ENCODE results near the gene TRMT5. TPM values are rescaled to one million over a fixed set of nuclear protein-coding genes. Genes with fewer than 3 reads are reported as not detected.

TRMT5 gene, protein sequence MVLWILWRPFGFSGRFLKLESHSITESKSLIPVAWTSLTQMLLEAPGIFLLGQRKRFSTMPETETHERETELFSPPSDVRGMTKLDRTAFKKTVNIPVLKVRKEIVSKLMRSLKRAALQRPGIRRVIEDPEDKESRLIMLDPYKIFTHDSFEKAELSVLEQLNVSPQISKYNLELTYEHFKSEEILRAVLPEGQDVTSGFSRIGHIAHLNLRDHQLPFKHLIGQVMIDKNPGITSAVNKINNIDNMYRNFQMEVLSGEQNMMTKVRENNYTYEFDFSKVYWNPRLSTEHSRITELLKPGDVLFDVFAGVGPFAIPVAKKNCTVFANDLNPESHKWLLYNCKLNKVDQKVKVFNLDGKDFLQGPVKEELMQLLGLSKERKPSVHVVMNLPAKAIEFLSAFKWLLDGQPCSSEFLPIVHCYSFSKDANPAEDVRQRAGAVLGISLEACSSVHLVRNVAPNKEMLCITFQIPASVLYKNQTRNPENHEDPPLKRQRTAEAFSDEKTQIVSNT
- total RNA-seq, result 9.6 and 12.1 TPM in 2 replicates

DNA sequence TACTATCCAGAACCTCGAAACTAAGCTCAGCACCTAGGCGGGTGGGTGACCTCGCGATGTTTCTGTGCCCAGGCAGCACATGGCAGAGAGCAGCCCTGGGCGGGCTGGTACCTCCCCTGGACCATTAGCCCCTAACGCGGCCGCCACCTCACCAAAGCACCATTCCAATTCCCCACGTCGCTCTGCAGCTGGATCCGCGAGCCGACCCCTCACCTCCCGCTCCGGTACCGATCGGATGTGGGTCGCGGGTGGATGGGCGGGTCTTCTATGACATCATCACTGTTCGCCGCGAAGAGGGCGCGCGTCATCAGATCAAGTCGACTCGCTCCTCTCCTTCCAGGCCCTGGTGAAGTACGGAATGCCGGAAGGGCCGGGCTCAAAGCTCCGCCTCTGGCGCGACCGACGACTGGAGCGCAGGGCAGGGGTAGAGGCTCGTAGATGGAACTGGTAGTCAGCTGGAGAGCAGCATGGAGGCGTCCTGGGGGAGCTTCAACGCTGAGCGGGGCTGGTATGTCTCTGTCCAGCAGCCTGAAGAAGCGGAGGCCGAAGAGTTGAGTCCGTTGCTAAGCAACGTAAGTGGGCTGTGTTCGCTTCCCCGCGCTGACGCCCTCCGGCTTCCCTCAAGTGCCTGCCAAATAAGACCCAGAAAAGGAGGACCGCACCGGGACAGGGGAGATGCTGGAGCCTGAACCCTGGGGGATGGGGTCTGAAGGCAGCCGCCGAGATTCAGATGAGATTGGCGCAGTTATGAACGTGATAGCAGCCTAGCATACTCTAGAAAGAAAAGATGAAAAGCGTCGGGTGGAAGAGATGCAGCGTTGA is at the start of gene TRMT5, which contains the start of gene SLC38A6:
TSS of gene TRMT5 (minus strand) at position 269 of the 822 bp plus-strand sequence. CDS start at position 163, 106 bp downstream.
TSS of gene SLC38A6 (plus strand) at position 435 of the 822 bp plus-strand sequence. CDS start at position 468, 33 bp downstream.
- FAIRE-seq (no peak), DNase-seq (ENCODE audit: low read depth) (peak; percentile 89)
- peak within 1 kb of the TSS; percentile 75 for H3K4me3 ChIP-seq (ENCODE audit: low read depth, low read length)
- H3K27me3 ChIP-seq (ENCODE audit: control insufficient read depth, insufficient read depth, low read length), result no peaks in the 10 kb centered on the region
- TF ChIP-seq, protein P1, sequence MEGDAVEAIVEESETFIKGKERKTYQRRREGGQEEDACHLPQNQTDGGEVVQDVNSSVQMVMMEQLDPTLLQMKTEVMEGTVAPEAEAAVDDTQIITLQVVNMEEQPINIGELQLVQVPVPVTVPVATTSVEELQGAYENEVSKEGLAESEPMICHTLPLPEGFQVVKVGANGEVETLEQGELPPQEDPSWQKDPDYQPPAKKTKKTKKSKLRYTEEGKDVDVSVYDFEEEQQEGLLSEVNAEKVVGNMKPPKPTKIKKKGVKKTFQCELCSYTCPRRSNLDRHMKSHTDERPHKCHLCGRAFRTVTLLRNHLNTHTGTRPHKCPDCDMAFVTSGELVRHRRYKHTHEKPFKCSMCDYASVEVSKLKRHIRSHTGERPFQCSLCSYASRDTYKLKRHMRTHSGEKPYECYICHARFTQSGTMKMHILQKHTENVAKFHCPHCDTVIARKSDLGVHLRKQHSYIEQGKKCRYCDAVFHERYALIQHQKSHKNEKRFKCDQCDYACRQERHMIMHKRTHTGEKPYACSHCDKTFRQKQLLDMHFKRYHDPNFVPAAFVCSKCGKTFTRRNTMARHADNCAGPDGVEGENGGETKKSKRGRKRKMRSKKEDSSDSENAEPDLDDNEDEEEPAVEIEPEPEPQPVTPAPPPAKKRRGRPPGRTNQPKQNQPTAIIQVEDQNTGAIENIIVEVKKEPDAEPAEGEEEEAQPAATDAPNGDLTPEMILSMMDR (IDR thresholded peaks at IDR 0.05; ENCODE audit: insufficient read depth, low read length, severe bottlenecking), result no peak
- peaks cover 4% of the 10 kb centered on the region for H3K36me3 ChIP-seq (ENCODE audit: control insufficient read depth, insufficient read depth, low read length)

DNA sequence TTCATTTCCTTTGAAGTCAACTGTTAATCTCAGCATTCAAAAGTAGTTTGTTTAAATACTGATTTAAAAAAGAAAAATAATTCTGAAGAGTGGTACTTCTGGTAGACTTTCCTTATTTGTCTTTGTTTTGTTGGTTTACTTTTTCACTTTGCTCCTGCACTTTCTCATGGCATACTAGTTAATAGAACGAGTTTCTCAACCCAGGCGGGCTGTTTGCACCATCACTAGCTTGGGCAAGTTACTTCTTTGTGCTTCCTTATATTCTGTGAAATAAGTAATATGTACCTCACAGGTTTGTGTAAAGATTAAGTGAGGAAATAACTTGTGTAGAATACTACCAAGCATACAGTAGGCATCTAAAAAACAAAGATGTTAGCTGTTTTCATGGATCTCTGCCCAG is 45.6 kb upstream of the TRMT5 start:
- Histone ChIP-seq H3K4me3 (ENCODE audit: low read depth, low read length) (no peak overlapping the region), H3K27me3 (ENCODE audit: control insufficient read depth, insufficient read depth, low read length) (no peaks in the 10 kb centered on the region), H3K36me3 (ENCODE audit: control insufficient read depth, insufficient read depth, low read length) (no peaks in the 10 kb centered on the region)
- DNase-seq (ENCODE audit: low read depth) (peak; percentile 30), FAIRE-seq (no peak)
- TF ChIP-seq, protein P1 (IDR thresholded peaks at IDR 0.05; ENCODE audit: insufficient read depth, low read length, severe bottlenecking), result no peak

DNA sequence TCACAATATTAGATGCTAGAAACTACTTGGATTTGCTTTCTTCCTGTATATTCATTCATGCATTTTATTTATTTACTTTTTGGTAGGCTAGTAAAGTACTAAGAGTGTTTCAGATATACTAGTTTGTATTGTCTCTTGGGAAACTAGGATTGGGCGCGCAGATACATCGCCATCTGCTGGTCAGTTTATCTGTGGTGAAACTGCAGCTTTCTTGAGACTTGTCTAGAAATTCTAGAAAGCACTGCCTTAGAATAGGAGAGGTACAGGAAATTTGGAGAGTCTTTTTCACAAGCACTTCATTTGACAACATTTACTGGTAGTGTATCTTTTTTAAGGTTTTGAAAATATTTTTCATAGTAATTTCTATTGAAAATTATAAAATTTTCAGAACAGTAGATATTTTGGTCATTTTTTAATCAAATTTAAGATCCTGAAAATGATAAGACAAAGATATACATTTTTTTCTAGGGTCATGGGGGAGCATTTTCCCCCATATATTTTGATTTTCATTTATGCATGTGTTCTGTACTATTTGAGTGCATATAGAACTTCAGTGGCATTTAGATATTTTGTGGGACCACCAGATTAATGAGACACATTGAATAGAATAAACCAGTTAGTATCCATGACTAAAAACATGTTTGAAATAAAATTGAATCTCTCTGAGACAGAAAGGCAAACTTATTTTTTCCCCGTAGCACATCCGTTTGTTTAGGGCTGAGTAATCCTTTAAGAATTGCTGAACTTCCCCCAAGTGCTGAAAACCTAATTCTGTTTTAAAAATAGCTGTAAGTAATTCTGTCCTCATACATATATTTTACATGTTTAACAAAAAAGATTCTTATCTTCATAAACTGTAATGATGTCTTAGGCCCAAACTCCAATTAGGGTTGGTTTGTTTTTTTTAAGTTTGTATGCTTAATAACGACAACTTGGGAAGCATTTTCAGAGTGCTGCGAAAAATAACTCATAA is 44.7 kb upstream of the TRMT5 start:
- Histone ChIP-seq H3K36me3 (ENCODE audit: control insufficient read depth, insufficient read depth, low read length) (no peaks in the 10 kb centered on the region), H3K4me3 (ENCODE audit: low read depth, low read length) (no peak overlapping the region), H3K27me3 (ENCODE audit: control insufficient read depth, insufficient read depth, low read length) (no peaks in the 10 kb centered on the region)
- DNase-seq (ENCODE audit: low read depth) (peak; percentile 69), FAIRE-seq (no peak)
- TF ChIP-seq, protein P1 (IDR thresholded peaks at IDR 0.05; ENCODE audit: insufficient read depth, low read length, severe bottlenecking), result peak; percentile 66

DNA sequence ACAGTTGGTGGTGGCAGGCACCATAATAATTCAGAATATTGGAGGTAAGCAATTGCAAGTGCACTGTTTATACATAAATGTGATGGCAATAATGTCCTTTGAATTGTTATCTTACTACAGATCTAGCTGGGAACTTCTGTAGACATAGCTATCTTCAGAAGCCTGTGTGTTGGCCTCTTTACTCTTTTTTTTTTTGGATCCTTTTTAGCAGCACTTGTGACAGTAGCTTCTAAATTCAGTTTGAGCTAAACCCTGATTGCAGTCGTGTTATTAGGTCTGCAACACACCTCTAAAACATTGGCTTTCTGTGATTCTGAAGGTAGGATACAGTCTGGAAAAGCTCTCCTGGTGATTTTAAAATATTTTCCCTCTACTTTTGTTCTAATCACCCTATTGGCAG is 38.7 kb upstream of the TRMT5 start:
- FAIRE-seq (no peak), DNase-seq (ENCODE audit: low read depth) (no peak)
- Histone ChIP-seq H3K36me3 (ENCODE audit: control insufficient read depth, insufficient read depth, low read length) (no peaks in the 10 kb centered on the region), H3K27me3 (ENCODE audit: control insufficient read depth, insufficient read depth, low read length) (no peaks in the 10 kb centered on the region), H3K4me3 (ENCODE audit: low read depth, low read length) (no peak overlapping the region)
- TF ChIP-seq, protein P1 (IDR thresholded peaks at IDR 0.05; ENCODE audit: insufficient read depth, low read length, severe bottlenecking), result no peak

DNA sequence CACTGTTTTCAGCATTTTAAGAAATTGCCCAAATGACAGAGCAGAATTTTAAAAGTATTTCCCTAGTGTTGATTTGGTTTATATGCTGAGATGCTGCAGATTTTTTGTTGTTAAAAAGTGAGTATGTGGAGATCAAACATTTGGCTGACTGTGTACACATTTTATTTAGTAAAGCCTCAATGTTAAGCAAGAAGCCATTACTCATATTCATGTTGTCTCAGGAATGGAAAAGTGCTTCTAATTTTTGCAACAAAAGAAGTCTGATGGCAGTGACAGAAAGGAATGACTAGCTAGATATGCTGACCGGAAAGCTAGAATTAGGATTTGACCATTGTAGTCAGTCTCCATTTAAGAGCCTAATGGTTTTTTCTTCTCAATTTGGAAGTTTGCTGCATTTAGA is 22.7 kb upstream of the TRMT5 start:
- no peak for FAIRE-seq
- no peaks in the 10 kb centered on the region for H3K27me3 ChIP-seq (ENCODE audit: control insufficient read depth, insufficient read depth, low read length)
- TF ChIP-seq, protein P1 (IDR thresholded peaks at IDR 0.05; ENCODE audit: insufficient read depth, low read length, severe bottlenecking), result no peak
- peak; percentile 53 for DNase-seq (ENCODE audit: low read depth)
- H3K4me3 ChIP-seq (ENCODE audit: low read depth, low read length), result no peak overlapping the region
- no peaks in the 10 kb centered on the region for H3K36me3 ChIP-seq (ENCODE audit: control insufficient read depth, insufficient read depth, low read length)
